ENCODE results near the gene CCR7. TPM values are rescaled to one million over a fixed set of nuclear protein-coding genes. Genes with fewer than 3 reads are reported as not detected.
"Not testable (repeated sequence)": the region's sequence is repeated elsewhere in the genome, so short reads cannot be mapped to it uniquely, and the experiment has no call there.

CCR7 gene
- total RNA-seq, 4 donors from 2014 or later = 1.5 TPM; not detected in 3

GRCh38 chr17:40547785-40548478 lies 17.3 kb downstream of the CCR7 start:
- TF ChIP-seq, protein P1, sequence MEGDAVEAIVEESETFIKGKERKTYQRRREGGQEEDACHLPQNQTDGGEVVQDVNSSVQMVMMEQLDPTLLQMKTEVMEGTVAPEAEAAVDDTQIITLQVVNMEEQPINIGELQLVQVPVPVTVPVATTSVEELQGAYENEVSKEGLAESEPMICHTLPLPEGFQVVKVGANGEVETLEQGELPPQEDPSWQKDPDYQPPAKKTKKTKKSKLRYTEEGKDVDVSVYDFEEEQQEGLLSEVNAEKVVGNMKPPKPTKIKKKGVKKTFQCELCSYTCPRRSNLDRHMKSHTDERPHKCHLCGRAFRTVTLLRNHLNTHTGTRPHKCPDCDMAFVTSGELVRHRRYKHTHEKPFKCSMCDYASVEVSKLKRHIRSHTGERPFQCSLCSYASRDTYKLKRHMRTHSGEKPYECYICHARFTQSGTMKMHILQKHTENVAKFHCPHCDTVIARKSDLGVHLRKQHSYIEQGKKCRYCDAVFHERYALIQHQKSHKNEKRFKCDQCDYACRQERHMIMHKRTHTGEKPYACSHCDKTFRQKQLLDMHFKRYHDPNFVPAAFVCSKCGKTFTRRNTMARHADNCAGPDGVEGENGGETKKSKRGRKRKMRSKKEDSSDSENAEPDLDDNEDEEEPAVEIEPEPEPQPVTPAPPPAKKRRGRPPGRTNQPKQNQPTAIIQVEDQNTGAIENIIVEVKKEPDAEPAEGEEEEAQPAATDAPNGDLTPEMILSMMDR (IDR thresholded peaks at IDR 0.05) = no peak
- TF ChIP-seq EP300 (IDR thresholded peaks at IDR 0.05) = no peak
- TF ChIP-seq POLR2A (IDR thresholded peaks at IDR 0.05) = no peak
- H3K27me3 ChIP-seq = no peaks in the 10 kb centered on the region
- H3K4me1 ChIP-seq = peaks cover 5 to 71% (median 58%) of the 10 kb centered on the region in 4 donors
- H3K27ac ChIP-seq = peak overlapping the region; percentile 10 to 94 (median 84)
- no peaks in the 10 kb centered on the region for H3K36me3 ChIP-seq
- H3K4me3 ChIP-seq = no peak overlapping the region
- no peaks in the 10 kb centered on the region for H3K9me3 ChIP-seq
- no peak for DNase-seq (ENCODE audit: low spot score in 2 of 2)
- 83 to 87% methylated on average over 2 of the region's 2 CpGs for WGBS, 2 donors

- 70 to 80% methylated on average over 11 of the region's 11 CpGs for WGBS, 2 donors
- H3K27ac ChIP-seq = peak overlapping the region; percentile 7 to 94 (median 84)
- H3K4me1 ChIP-seq = peaks cover 8 to 71% (median 56%) of the 10 kb centered on the region in 4 donors
These were observed 18.0 kb downstream of the CCR7 start for GRCh38 chr17:40547079-40547784.

GRCh38 chr17:40546497-40546896 lies 18.8 kb downstream of the CCR7 start:
- H3K4me1 ChIP-seq = peaks cover 9 to 71% (median 56%) of the 10 kb centered on the region in 4 donors
- not testable (repeated sequence) for DNase-seq (ENCODE audit: low spot score in 2 of 2)
- 92 to 94% methylated on average over 4 of the region's 4 CpGs for WGBS, 2 donors

More at GRCh38 chr17:40547079-40547784, 18.0 kb downstream of the CCR7 start:
- peak in 1 of 2 donors; percentile 5 for DNase-seq (ENCODE audit: low spot score in 2 of 2)
- no peaks in the 10 kb centered on the region for H3K27me3 ChIP-seq
- H3K4me3 ChIP-seq = no peak overlapping the region
- no peaks in the 10 kb centered on the region for H3K9me3 ChIP-seq
- no peaks in the 10 kb centered on the region for H3K36me3 ChIP-seq
- TF ChIP-seq EP300 (IDR thresholded peaks at IDR 0.05) = no peak
- no peak for TF ChIP-seq POLR2A (IDR thresholded peaks at IDR 0.05)
- TF ChIP-seq, protein P1 (IDR thresholded peaks at IDR 0.05) = no peak

GRCh38 chr17:40545660-40546059 lies 19.6 kb downstream of the CCR7 start:
- no peak overlapping the region for H3K4me3 ChIP-seq
- no peaks in the 10 kb centered on the region for H3K36me3 ChIP-seq
- no peaks in the 10 kb centered on the region for H3K9me3 ChIP-seq
- TF ChIP-seq, protein P1 (IDR thresholded peaks at IDR 0.05) = no peak
- TF ChIP-seq EP300 (IDR thresholded peaks at IDR 0.05) = no peak
- TF ChIP-seq POLR2A (IDR thresholded peaks at IDR 0.05) = no peak
- 89 to 90% methylated on average over 11 of the region's 11 CpGs for WGBS, 2 donors
- no peaks in the 10 kb centered on the region for H3K27me3 ChIP-seq
- H3K27ac ChIP-seq = no peak overlapping the region
- peak in 1 of 2 donors; percentile 9 for DNase-seq (ENCODE audit: low spot score in 2 of 2)
- peaks cover 9 to 71% (median 58%) of the 10 kb centered on the region in 4 donors for H3K4me1 ChIP-seq

More at GRCh38 chr17:40546497-40546896, 18.8 kb downstream of the CCR7 start:
- H3K4me3 ChIP-seq, H3K27me3 ChIP-seq, H3K9me3 ChIP-seq, H3K27ac ChIP-seq, H3K36me3 ChIP-seq: not testable (repeated sequence)

- Histone ChIP-seq H3K9me3 (no peaks in the 10 kb centered on the region), H3K4me3 (no peak overlapping the region), H3K4me1 (peaks cover 9 to 69% (median 53%) of the 10 kb centered on the region in 4 donors), H3K27ac (peak overlapping the region; percentile 85 to 97 (median 90)), H3K27me3 (no peaks in the 10 kb centered on the region), H3K36me3 (no peaks in the 10 kb centered on the region)
- 13 to 31% methylated on average over 14 of the region's 14 CpGs for WGBS, 2 donors
- peak; percentile 80 to 89 for DNase-seq (ENCODE audit: low spot score in 2 of 2)
- TF ChIP-seq, protein P1 (IDR thresholded peaks at IDR 0.05) = peak in 1 of 5 experiments; percentile 8
- TF ChIP-seq EP300 (IDR thresholded peaks at IDR 0.05) = peak; percentile 90 to 97
- TF ChIP-seq POLR2A (IDR thresholded peaks at IDR 0.05) = no peak
These were observed 22.5 kb downstream of the CCR7 start for GRCh38 chr17:40542558-40543411.

Data from tibial nerve (tissue), 4 donors.